WTC11 (cell line): Measurements from ENCODE around the gene PHKA2. TPM values are rescaled to one million over a fixed set of nuclear protein-coding genes. Genes with fewer than 3 reads are reported as not detected.

Source experiments
- ATAC-seq: fragments of 200-7000 bp; cut with Tn5 transposase; 2 replicates; pipeline ENCODE4 v1.10.0; 2021; ENCODE audit warnings: mild to moderate bottlenecking, moderate library complexity
- CTCF ChIA-PET: fragments of 300-600 bp; sonication (Branson Sonifier 250); formaldehyde crosslinking; loops from one replicate; lab custom pipeline; 2021; ENCODE audit warnings: antibody characterized with exemption; lab: Charles Lee
- POLR2A ChIA-PET: fragments of 350-600 bp; sonication (Branson Sonifier 250); formaldehyde crosslinking; loops from one replicate; lab custom pipeline; 2021; ENCODE audit warnings: antibody characterized with exemption; lab: Charles Lee
- DNase-seq: peaks from one replicate; pipeline ENCODE4 v3.0.0; 2021; ENCODE audit warnings: low spot score
- H3K27ac Mint-ChIP-seq: 2 replicates; pipeline ENCODE4 v1.8.0; 2021; ENCODE audit warnings: mixed read lengths
- H3K27me3 Mint-ChIP-seq: 2 replicates; pipeline ENCODE4 v1.8.0; 2021; ENCODE audit warnings: low read depth, mild to moderate bottlenecking, moderate library complexity, mixed read lengths
- H3K36me3 Mint-ChIP-seq: 2 replicates; pipeline ENCODE4 v1.8.0; 2021; ENCODE audit warnings: mixed read lengths
- H3K4me1 Mint-ChIP-seq: 2 replicates; pipeline ENCODE4 v1.8.0; 2022; ENCODE audit warnings: mixed read lengths
- H3K4me3 Mint-ChIP-seq: 2 replicates; pipeline ENCODE4 v1.8.0; 2021; ENCODE audit warnings: mild to moderate bottlenecking, moderate library complexity, mixed read lengths
- H3K9me3 Mint-ChIP-seq: 2 replicates; pipeline ENCODE4 v1.8.0; 2021; ENCODE audit warnings: mixed read lengths
- CDX4 ChIP-seq: fragments of 250-450 bp; sonication (Bioruptor Pico); IDR thresholded peaks from 2 replicates; pipeline ENCODE4 v1.9.0; 2021; ENCODE audit warnings: moderate library complexity, mild to moderate bottlenecking, inconsistent platforms, borderline replicate concordance
- CTCF ChIP-seq: fragments of 200-600 bp; IDR thresholded peaks from 2 replicates; pipeline ENCODE4 v1.8.0; 2022; ENCODE audit warnings: antibody characterized with exemption
- E2F1 ChIP-seq: sonication (generic); formaldehyde crosslinking; IDR thresholded peaks from 2 replicates; pipeline ENCODE4 v1.8.0; 2022; ENCODE audit warnings: mild to moderate bottlenecking, missing genetic modification reagents
- JUN ChIP-seq: sonication (generic); formaldehyde crosslinking; IDR thresholded peaks from 2 replicates; pipeline ENCODE4 v1.8.0; 2023; ENCODE audit warnings: mild to moderate bottlenecking, missing genetic modification reagents
- MAX ChIP-seq: sonication (generic); formaldehyde crosslinking; IDR thresholded peaks from 2 replicates; pipeline ENCODE4 v1.8.0; 2022; ENCODE audit warnings: mild to moderate bottlenecking, missing genetic modification reagents
- PRDM15 ChIP-seq: sonication (generic); formaldehyde crosslinking; IDR thresholded peaks from 2 replicates; pipeline ENCODE4 v1.8.0; 2022; ENCODE audit warnings: missing genetic modification reagents
- RELA ChIP-seq: sonication (generic); formaldehyde crosslinking; IDR thresholded peaks from 2 replicates; pipeline ENCODE4 v1.8.1; 2022; ENCODE audit warnings: missing genetic modification reagents, mild to moderate bottlenecking, borderline replicate concordance
- SMAD3 ChIP-seq: sonication (generic); formaldehyde crosslinking; IDR thresholded peaks from 2 replicates; pipeline ENCODE4 v1.8.0; 2022; ENCODE audit warnings: missing genetic modification reagents, mild to moderate bottlenecking, borderline replicate concordance
- SOX15 ChIP-seq: fragments of 250-450 bp; sonication (Bioruptor Pico); IDR thresholded peaks from 2 replicates; pipeline ENCODE4 v1.9.0; 2021; ENCODE audit warnings: mild to moderate bottlenecking
- TEAD1 ChIP-seq: sonication (generic); formaldehyde crosslinking; IDR thresholded peaks from 2 replicates; pipeline ENCODE4 v1.8.0; 2022; ENCODE audit warnings: mild to moderate bottlenecking, missing genetic modification reagents
- TP53 ChIP-seq: sonication (generic); formaldehyde crosslinking; IDR thresholded peaks from 2 replicates; pipeline ENCODE4 v1.8.1; 2023; ENCODE audit warnings: mild to moderate bottlenecking, missing genetic modification reagents
- ZNF219 ChIP-seq: sonication (generic); formaldehyde crosslinking; IDR thresholded peaks from 2 replicates; pipeline ENCODE4 v1.8.0; 2023; ENCODE audit warnings: missing genetic modification reagents, mild to moderate bottlenecking, borderline replicate concordance
- ZNF416 ChIP-seq: fragments of 250-450 bp; sonication (Bioruptor Pico); IDR thresholded peaks from 2 replicates; pipeline ENCODE4 v1.9.0; 2021; ENCODE audit warnings: mild to moderate bottlenecking, inconsistent platforms
- ZNF423 ChIP-seq: fragments of 250-450 bp; sonication (Bioruptor Pico); IDR thresholded peaks from 2 replicates; pipeline ENCODE4 v2.1.2; 2022; ENCODE audit warnings: mild to moderate bottlenecking, moderate library complexity
- ZNF532 ChIP-seq: fragments of 250-450 bp; sonication (Bioruptor Pico); IDR thresholded peaks from 2 replicates; pipeline ENCODE4 v1.9.0; 2021; ENCODE audit warnings: mild to moderate bottlenecking, borderline replicate concordance
- ZSCAN18 ChIP-seq: fragments of 250-450 bp; sonication (Bioruptor Pico); IDR thresholded peaks from 2 replicates; pipeline ENCODE4 v2.1.2; 2022; ENCODE audit warnings: mild to moderate bottlenecking, moderate library complexity
- total RNA-seq: library from RNA; stranded (reverse); gene quantifications from 3 replicates; pipeline ENCODE4 v1.2.3, GENCODE V29; 2021

PHKA2 gene
- total RNA-seq, 1 experiment from 2014 or later: 23.8 TPM

GRCh38 chrX:18924507-18925088, 59.3 kb downstream of the PHKA2 start (continued):
- TF ChIP-seq ZNF532 (CRISPR knock-in tag) (no peak), TEAD1 (no peak)

- H3K27ac Mint-ChIP-seq: no peak overlapping the region
- CTCF ChIA-PET: no interaction called here
- POLR2A ChIA-PET: no interaction called here
- ATAC-seq (no peak), DNase-seq (no peak)
- H3K36me3 Mint-ChIP-seq: peaks cover 26% of the 10 kb centered on the region
- H3K4me3 Mint-ChIP-seq: no peak overlapping the region
- H3K27me3 Mint-ChIP-seq: no peaks in the 10 kb centered on the region
- H3K9me3 Mint-ChIP-seq: no peaks in the 10 kb centered on the region
- H3K4me1 Mint-ChIP-seq: no peaks in the 10 kb centered on the region
- TF ChIP-seq MAX (CRISPR knock-in tag): no peak
- TF ChIP-seq E2F1 (CRISPR knock-in tag): no peak
- TF ChIP-seq SOX15: no peak
- no peak for TF ChIP-seq CDX4 (CRISPR knock-in tag)
- no peak for TF ChIP-seq ZSCAN18
- TF ChIP-seq ZNF416: no peak
- TF ChIP-seq JUN: no peak
- TF ChIP-seq TP53 (CRISPR knock-in tag): no peak
- no peak for TF ChIP-seq SMAD3 (CRISPR knock-in tag)
- TF ChIP-seq PRDM15 (CRISPR knock-in tag): no peak
- TF ChIP-seq ZNF423 (CRISPR knock-in tag): no peak
- no peak for TF ChIP-seq ZNF219 (CRISPR knock-in tag)
- no peak for TF ChIP-seq CTCF
- no peak for TF ChIP-seq RELA
These were observed 63.3 kb downstream of the PHKA2 start for GRCh38 chrX:18920566-18920965.
